ENCODE measurements around the gene ATP5F1B.

Gene ATP5F1B

GRCh38 chr12:56645717-56646446 is at the start of gene ATP5F1B:
TSS of gene ATP5F1B (minus strand) at chr12:56645984. CDS start at chr12:56645963, 21 bp downstream.
- in situ Hi-C loops (cut with MboI; ENCODE audit: low sequenced_read_pairs): no loop called here

- in situ Hi-C loops (cut with MboI; ENCODE audit: low sequenced_read_pairs): no loop called here
Measured at GRCh38 chr12:56694161-56694560, 48.4 kb upstream of the ATP5F1B start.

- in situ Hi-C loops (cut with MboI; ENCODE audit: low sequenced_read_pairs): no loop called here
Measured at GRCh38 chr12:56688846-56689109, 43.0 kb upstream of the ATP5F1B start.

- in situ Hi-C loops (cut with MboI; ENCODE audit: low sequenced_read_pairs): no loop called here
Measured at GRCh38 chr12:56688129-56688845, 42.5 kb upstream of the ATP5F1B start, which contains the start of gene PTGES3. TSS of gene PTGES3 (minus strand) at chr12:56688284. CDS start at chr12:56687999, 285 bp downstream.

- in situ Hi-C loops (cut with MboI; ENCODE audit: low sequenced_read_pairs): no loop called here
Measured at GRCh38 chr12:56687223-56688128, 41.7 kb upstream of the ATP5F1B start.

GRCh38 chr12:56684745-56685359 is 39.1 kb upstream of the ATP5F1B start:
- in situ Hi-C loops (cut with MboI; ENCODE audit: low sequenced_read_pairs): no loop called here

GRCh38 chr12:56682323-56682722 is 36.5 kb upstream of the ATP5F1B start:
- in situ Hi-C loops (cut with MboI; ENCODE audit: low sequenced_read_pairs): no loop called here

- in situ Hi-C loops (cut with MboI; ENCODE audit: low sequenced_read_pairs): no loop called here
Measured at GRCh38 chr12:56679883-56680575, 34.2 kb upstream of the ATP5F1B start.

- in situ Hi-C loops (cut with MboI; ENCODE audit: low sequenced_read_pairs): no loop called here
Measured at GRCh38 chr12:56678852-56679251, 33.1 kb upstream of the ATP5F1B start.

- in situ Hi-C loops (cut with MboI; ENCODE audit: low sequenced_read_pairs): no loop called here
Measured at GRCh38 chr12:56677680-56678079, 31.9 kb upstream of the ATP5F1B start.

GRCh38 chr12:56676851-56677580 is 31.2 kb upstream of the ATP5F1B start:
- in situ Hi-C loops (cut with MboI; ENCODE audit: low sequenced_read_pairs): no loop called here

- in situ Hi-C loops (cut with MboI; ENCODE audit: low sequenced_read_pairs): no loop called here
Measured at GRCh38 chr12:56671608-56672007, 25.8 kb upstream of the ATP5F1B start.

GRCh38 chr12:56670836-56671235 is 25.1 kb upstream of the ATP5F1B start:
- in situ Hi-C loops (cut with MboI; ENCODE audit: low sequenced_read_pairs): no loop called here

GRCh38 chr12:56668197-56668457 is 22.3 kb upstream of the ATP5F1B start:
- in situ Hi-C loops (cut with MboI; ENCODE audit: low sequenced_read_pairs): no loop called here

- in situ Hi-C loops (cut with MboI; ENCODE audit: low sequenced_read_pairs): no loop called here
Measured at GRCh38 chr12:56661979-56662638, 16.3 kb upstream of the ATP5F1B start.

GRCh38 chr12:56661560-56661959 is 15.8 kb upstream of the ATP5F1B start:
- in situ Hi-C loops (cut with MboI; ENCODE audit: low sequenced_read_pairs): no loop called here

- in situ Hi-C loops (cut with MboI; ENCODE audit: low sequenced_read_pairs): no loop called here
Measured at GRCh38 chr12:56658921-56659320, 13.1 kb upstream of the ATP5F1B start.

- in situ Hi-C loops (cut with MboI; ENCODE audit: low sequenced_read_pairs): no loop called here
Measured at GRCh38 chr12:56657416-56658379, 11.9 kb upstream of the ATP5F1B start.
